CD14-positive monocyte (primary cell): ENCODE results near the gene ADAMTSL2. TPM values are rescaled to one million over a fixed set of nuclear protein-coding genes. Genes with fewer than 3 reads are reported as not detected.

Experiments used
- DNase-seq, 3 donors: peaks; one replicate each; pipeline ENCODE4 v3.0.0-alpha.2; 2011 to 2022
- H2AFZ ChIP-seq: 2 replicates; pipeline ENCODE4 v1.6.0; 2012; ENCODE audit warnings: mild to moderate bottlenecking, low read depth, low read length, inconsistent platforms; ENCODE audit not compliant: insufficient read depth, poor library complexity, severe bottlenecking
- H3K27ac ChIP-seq, 2 donors: 1 replicate in 1 of 2; 2 replicates in 1 of 2; pipeline ENCODE4 v1.5.1; 2012 to 2013; ENCODE audit warnings: low read length in 2 of 2, control low read depth in 1 of 2, inconsistent platforms in 1 of 2, low read depth in 1 of 2, mild to moderate bottlenecking in 1 of 2
- H3K27me3 ChIP-seq, 2 donors: one replicate each; pipeline versions ENCODE4 v1.6.0 to v1.6.1; 2011 to 2013; ENCODE audit warnings: low read length in 2 of 2; ENCODE audit not compliant: control insufficient read depth in 2 of 2, insufficient read depth in 2 of 2
- H3K36me3 ChIP-seq, 2 donors: replicated peaks in 1 of 2; 1 replicate in 1 of 2; 2 replicates in 1 of 2; pipeline versions ENCODE4 v1.5.1 to v1.6.1; 2012 to 2013; ENCODE audit warnings: low read length in 2 of 2, control low read depth in 1 of 2, inconsistent platforms in 1 of 2, mild to moderate bottlenecking in 1 of 2; ENCODE audit not compliant: insufficient read depth in 2 of 2, control insufficient read depth in 1 of 2
- H3K4me1 ChIP-seq, 2 donors: 1 replicate in 1 of 2; 2 replicates in 1 of 2; pipeline versions ENCODE4 v1.5.1 to v1.6.1; 2012 to 2013; ENCODE audit warnings: low read length in 2 of 2, control low read depth in 1 of 2, inconsistent platforms in 1 of 2, mild to moderate bottlenecking in 1 of 2, moderate library complexity in 1 of 2; ENCODE audit not compliant: insufficient read depth in 2 of 2, control insufficient read depth in 1 of 2
- H3K4me2 ChIP-seq: replicated peaks from 2 replicates; pipeline ENCODE3; 2012; ENCODE audit warnings: low read length, moderate library complexity, mild to moderate bottlenecking; ENCODE audit not compliant: poor library complexity, severe bottlenecking; ENCODE audit errors: extremely low read depth
- H3K4me3 ChIP-seq, 3 experiments: fragments of 200-600 bp in 1 of 3; sonication (generic) in 1 of 3; replicated peaks in 1 of 3; 1 replicate in 2 of 3; 2 replicates in 1 of 3; pipeline ENCODE4 v1.5.1; 2011 to 2013; ENCODE audit warnings: low read length in 3 of 3, mild to moderate bottlenecking in 3 of 3, control low read depth in 2 of 3, low read depth in 2 of 3, inconsistent platforms in 1 of 3, moderate library complexity in 1 of 3
- H3K79me2 ChIP-seq: 2 replicates; pipeline ENCODE4 v1.6.0; 2012; ENCODE audit warnings: mild to moderate bottlenecking, control low read depth, inconsistent platforms, low read length, moderate library complexity; ENCODE audit not compliant: insufficient read depth
- H3K9ac ChIP-seq: 2 replicates; pipeline ENCODE4 v1.6.0; 2017; ENCODE audit warnings: low read length, mild to moderate bottlenecking; ENCODE audit not compliant: insufficient read depth, poor library complexity, severe bottlenecking
- H3K9me3 ChIP-seq, 2 donors: replicated peaks in 1 of 2; 1 replicate in 1 of 2; 2 replicates in 1 of 2; pipeline versions ENCODE4 v1.5.1 to v1.6.1; 2012 to 2013; ENCODE audit warnings: low read length in 2 of 2, control low read depth in 1 of 2; ENCODE audit not compliant: control insufficient read depth in 1 of 2, insufficient read depth in 1 of 2
- H4K20me1 ChIP-seq: 2 replicates; pipeline ENCODE4 v1.6.0; 2012; ENCODE audit warnings: mild to moderate bottlenecking, low read length, control low read depth, moderate library complexity; ENCODE audit not compliant: insufficient read depth
- H3K27ac Mint-ChIP-seq, 7 donors: one replicate each; pipeline ENCODE4 v1.8.0; 2020; ENCODE audit warnings: mild to moderate bottlenecking in 7 of 7, mixed read lengths in 7 of 7, moderate library complexity in 6 of 7, inconsistent platforms in 2 of 7
- H3K27me3 Mint-ChIP-seq, 3 donors: one replicate each; pipeline ENCODE4 v1.8.0; 2021 to 2022; ENCODE audit warnings: low read depth in 3 of 3, mild to moderate bottlenecking in 3 of 3, mixed read lengths in 3 of 3, moderate library complexity in 3 of 3, inconsistent platforms in 1 of 3
- H3K36me3 Mint-ChIP-seq, 2 donors: one replicate each; pipeline ENCODE4 v1.8.0; 2020; ENCODE audit warnings: mixed read lengths in 2 of 2, inconsistent platforms in 1 of 2, mild to moderate bottlenecking in 1 of 2
- H3K4me1 Mint-ChIP-seq: one replicate; pipeline ENCODE4 v1.8.0; 2020; ENCODE audit warnings: mild to moderate bottlenecking, mixed read lengths
- H3K4me3 Mint-ChIP-seq, 2 donors: one replicate each; pipeline ENCODE4 v1.8.0; 2020; ENCODE audit warnings: mild to moderate bottlenecking in 2 of 2, mixed read lengths in 2 of 2, moderate library complexity in 1 of 2
- H3K9me3 Mint-ChIP-seq, 7 donors: one replicate each; pipeline ENCODE4 v1.8.0; 2020 to 2022; ENCODE audit warnings: mixed read lengths in 7 of 7, mild to moderate bottlenecking in 6 of 7, moderate library complexity in 6 of 7, inconsistent platforms in 2 of 7
- CTCF ChIP-seq: fragments of 200-600 bp; IDR thresholded peaks from one replicate; pipeline ENCODE4 v1.8.0; 2022; ENCODE audit warnings: antibody characterized with exemption, mild to moderate bottlenecking
- WGBS: methylation state at CpG from one replicate; pipeline ENCODE4 v1.1.5; 2013; ENCODE audit warnings: missing lambda C conversion rate; ENCODE audit not compliant: insufficient coverage; 5-methylcytosine and 5-hydroxymethylcytosine counted together
- intact Hi-C, 2 donors: fragments of 100-400 bp; cut with micrococcal nuclease; formaldehyde crosslinking; loops; one replicate each; pipeline versions ENCODE4 v1.15.0 to v1.15.1; 2023
- polyA plus RNA-seq, 3 donors: library from polyadenylated mRNA; depleted of rRNA in 1 of 3; unstranded in 2 of 3; stranded (reverse) in 1 of 3; fragments of 300-500 nt in 2 of 3; fragments of >200 nt in 1 of 3; fragmentation: Illumina TruSeq in 2 of 3; gene quantifications; 1 replicate in 2 of 3; 2 replicates in 1 of 3; pipeline ENCODE4 v1.2.3, GENCODE V29; 2012 to 2021

Gene ADAMTSL2
- polyA plus RNA-seq, 3 donors, result 0.08 TPM; not detected in 2

- intact Hi-C loops, result no loop called here
- Histone ChIP-seq H3K27me3 (peaks cover 0 to 51% of the 10 kb centered on the region in 2 donors), H3K4me2 (no peak overlapping the region)
These were observed 2.0 kb downstream of the ADAMTSL2 start for GRCh38 chr9:133536536-133536935.

GRCh38 chr9:133537257-133537656, 2.8 kb downstream of the ADAMTSL2 start:
- WGBS, result 95% methylated on average over 5 of the region's 16 CpGs
- Mint-ChIP-seq H3K27ac (no peak overlapping the region), H3K4me1 (peaks cover 23% of the 10 kb centered on the region), H3K27me3 (peaks cover 48 to 80% (median 56%) of the 10 kb centered on the region in 3 donors), H3K36me3 (no peaks in the 10 kb centered on the region), H3K4me3 (no peak overlapping the region), H3K9me3 (peaks cover 0 to 2% (median 0%) of the 10 kb centered on the region in 7 donors)
- Histone ChIP-seq H3K27me3 (peaks cover 0 to 51% of the 10 kb centered on the region in 2 donors), H3K4me3 (no peak overlapping the region), H3K27ac (no peak overlapping the region), H4K20me1 (no peaks in the 10 kb centered on the region), H3K4me1 (peaks cover 16 to 22% of the 10 kb centered on the region in 2 donors), H3K9ac (no peak overlapping the region), H2AFZ (no peak overlapping the region), H3K9me3 (no peaks in the 10 kb centered on the region), H3K79me2 (no peaks in the 10 kb centered on the region), H3K4me2 (no peak overlapping the region), H3K36me3 (no peaks in the 10 kb centered on the region)
- no peak for DNase-seq
- no peak for TF ChIP-seq CTCF
- intact Hi-C loops, result no loop called here

More at GRCh38 chr9:133536536-133536935, 2.0 kb downstream of the ADAMTSL2 start:
- peaks cover 23% of the 10 kb centered on the region for H3K4me1 Mint-ChIP-seq
- no peak overlapping the region for H3K9ac ChIP-seq
- H3K4me3 Mint-ChIP-seq, result no peak overlapping the region
- peaks cover 16 to 22% of the 10 kb centered on the region in 2 donors for H3K4me1 ChIP-seq
- no peak overlapping the region for H2AFZ ChIP-seq
- H3K27ac ChIP-seq, result no peak overlapping the region
- H3K27me3 Mint-ChIP-seq, result peaks cover 47 to 83% (median 57%) of the 10 kb centered on the region in 3 donors
- 93% methylated on average over 9 of the region's 9 CpGs for WGBS
- no peaks in the 10 kb centered on the region for H3K79me2 ChIP-seq
- DNase-seq, result no peak
- H3K36me3 Mint-ChIP-seq, result no peaks in the 10 kb centered on the region
- no peaks in the 10 kb centered on the region for H3K36me3 ChIP-seq
- H3K27ac Mint-ChIP-seq, result no peak overlapping the region
- no peaks in the 10 kb centered on the region for H4K20me1 ChIP-seq
- no peak overlapping the region for H3K4me3 ChIP-seq
- H3K9me3 ChIP-seq, result no peaks in the 10 kb centered on the region
- TF ChIP-seq CTCF, result no peak
- peaks cover 0 to 2% (median 0%) of the 10 kb centered on the region in 7 donors for H3K9me3 Mint-ChIP-seq
